AG08396 (cell line): ENCODE measurements around the gene BUB1B.
"Not testable (repeated sequence)": the region's sequence is repeated elsewhere in the genome, so short reads cannot be mapped to it uniquely, and the experiment has no call there.

ENCODE experiments used
- DNase-seq: peaks from one replicate; pipeline ENCODE4 v3.0.0; 2012; ENCODE audit warnings: low spot score, mixed read lengths

BUB1B gene

DNA sequence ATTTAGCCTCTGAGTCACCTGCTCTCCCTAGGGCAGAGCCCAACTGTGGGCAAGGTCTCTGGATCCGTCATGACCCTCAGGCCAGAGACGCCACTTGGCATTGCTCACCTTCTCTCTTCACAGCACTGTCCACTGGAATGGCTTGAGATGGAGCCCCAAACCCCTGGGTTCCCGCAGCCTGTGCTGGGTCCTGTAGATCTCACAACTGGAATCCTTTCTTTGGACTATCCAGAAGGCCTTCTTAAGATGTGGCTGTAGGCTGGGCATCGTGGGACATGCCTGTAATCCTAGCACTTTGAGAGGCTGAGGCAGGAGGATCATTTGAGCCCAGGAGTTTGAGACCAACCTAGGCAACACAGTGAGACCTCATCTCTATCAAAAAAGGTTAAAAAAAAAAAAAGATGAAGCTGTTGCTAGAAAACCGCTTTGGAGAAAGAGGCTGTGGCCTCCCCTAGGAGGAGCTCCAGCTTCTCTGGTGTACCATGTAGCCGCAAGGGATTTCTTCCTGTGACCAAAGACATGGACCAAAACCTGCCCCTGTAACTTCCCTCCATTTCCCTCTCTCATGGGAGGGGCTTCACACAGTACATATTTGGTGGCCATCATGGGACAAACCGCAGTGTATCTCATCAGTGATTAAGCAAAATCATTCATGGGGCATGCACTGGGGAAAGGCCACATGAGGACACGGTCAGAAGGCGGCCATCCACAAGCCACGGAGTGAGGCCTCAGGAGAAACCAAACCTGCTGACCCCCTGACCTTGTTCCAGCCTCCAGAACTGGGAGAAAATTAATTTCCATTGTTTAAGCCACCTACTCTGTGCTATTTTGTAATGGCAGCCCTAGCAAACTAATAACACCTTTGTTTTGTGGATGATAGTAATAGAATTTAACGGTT is 23.3 kb upstream of the BUB1B start:
- no peak for DNase-seq

- not testable (repeated sequence) for DNase-seq
These were observed 22.7 kb upstream of the BUB1B start for GRCh38 chr15:40138201-40138570.

- no peak for DNase-seq
These were observed 18.4 kb upstream of the BUB1B start for GRCh38 chr15:40142428-40142827.

GRCh38 chr15:40146037-40146436 is 14.8 kb upstream of the BUB1B start:
- DNase-seq: peak; percentile 34

DNA sequence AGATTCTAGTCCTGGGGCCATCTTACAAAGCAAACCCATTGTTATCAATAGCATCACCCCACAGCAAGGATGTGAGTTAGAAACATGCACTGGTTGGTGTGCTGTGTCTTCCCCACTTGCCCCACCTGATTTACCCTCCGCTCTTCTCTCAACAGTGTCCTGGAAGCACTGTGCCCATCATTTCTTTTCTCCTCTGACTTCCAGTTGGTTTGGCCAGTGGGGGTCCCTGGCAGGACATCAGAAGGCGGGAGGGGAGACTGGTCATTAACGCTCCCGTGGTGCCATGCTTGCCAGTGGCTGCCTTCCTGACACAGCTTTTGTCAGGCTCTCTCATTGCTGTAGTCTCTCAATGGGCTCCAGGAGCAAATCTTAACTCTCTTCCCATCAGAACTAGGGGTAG is 11.5 kb upstream of the BUB1B start:
- DNase-seq: no peak

DNA sequence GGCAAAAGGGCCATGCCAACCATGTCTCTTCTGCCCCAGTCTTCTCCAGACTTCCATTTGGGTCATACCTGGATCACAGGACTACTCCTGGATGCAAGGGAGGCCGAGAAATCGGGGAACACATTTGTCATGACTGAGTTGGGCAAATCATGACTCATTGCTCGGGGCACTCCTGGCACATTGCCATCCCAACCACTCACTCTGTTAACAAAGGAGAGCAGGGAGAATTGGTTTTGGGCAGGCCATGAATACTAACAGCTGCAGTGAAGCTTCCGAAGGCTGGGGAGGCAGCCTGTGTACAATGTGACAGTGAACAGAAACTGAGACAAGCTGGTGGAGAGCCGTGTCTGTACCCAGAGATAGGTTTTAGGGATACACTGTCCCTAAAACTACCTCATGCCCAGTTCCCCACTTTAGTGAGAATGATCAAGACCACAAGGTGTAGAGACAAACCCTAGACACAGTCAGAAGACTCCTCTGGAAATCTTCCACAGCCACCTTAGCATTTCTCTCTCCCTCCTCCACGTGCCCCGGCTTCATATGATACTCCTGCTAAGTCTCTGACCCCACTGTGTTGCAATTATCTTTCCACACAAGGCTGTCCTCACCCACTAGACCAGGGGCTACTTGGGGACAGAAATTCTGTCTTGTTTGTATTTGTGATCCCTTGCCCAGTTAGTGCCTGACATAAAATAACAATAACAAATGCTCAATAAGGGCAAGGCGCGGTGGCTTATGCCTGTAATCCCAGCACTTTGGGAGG is 10.5 kb upstream of the BUB1B start:
- DNase-seq: peak; percentile 21

- no peak for DNase-seq
These were observed 9.4 kb upstream of the BUB1B start for GRCh38 chr15:40151499-40151898.

GRCh38 chr15:40151991-40152390 is 8.9 kb upstream of the BUB1B start:
- DNase-seq: no peak

DNA sequence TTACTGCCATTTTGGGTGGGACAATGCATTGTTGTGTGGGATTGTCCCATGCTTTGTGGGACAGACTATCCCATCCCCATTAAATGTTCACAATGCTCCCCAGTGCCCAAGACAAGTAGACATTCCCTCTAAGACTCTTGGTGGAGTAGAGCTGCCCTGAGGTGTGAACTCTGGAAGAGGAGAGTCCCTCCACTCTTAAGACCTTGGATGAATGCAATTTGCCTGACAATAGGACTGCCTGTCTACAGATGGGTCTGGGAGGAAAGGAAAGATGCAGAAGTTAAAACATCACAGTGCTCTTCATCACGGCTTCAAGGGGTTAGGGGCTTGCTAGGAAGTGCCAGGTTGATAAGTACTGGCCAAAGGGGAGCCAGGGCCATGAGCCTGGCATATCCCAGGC is 6.0 kb upstream of the BUB1B start:
- not testable (repeated sequence) for DNase-seq

DNA sequence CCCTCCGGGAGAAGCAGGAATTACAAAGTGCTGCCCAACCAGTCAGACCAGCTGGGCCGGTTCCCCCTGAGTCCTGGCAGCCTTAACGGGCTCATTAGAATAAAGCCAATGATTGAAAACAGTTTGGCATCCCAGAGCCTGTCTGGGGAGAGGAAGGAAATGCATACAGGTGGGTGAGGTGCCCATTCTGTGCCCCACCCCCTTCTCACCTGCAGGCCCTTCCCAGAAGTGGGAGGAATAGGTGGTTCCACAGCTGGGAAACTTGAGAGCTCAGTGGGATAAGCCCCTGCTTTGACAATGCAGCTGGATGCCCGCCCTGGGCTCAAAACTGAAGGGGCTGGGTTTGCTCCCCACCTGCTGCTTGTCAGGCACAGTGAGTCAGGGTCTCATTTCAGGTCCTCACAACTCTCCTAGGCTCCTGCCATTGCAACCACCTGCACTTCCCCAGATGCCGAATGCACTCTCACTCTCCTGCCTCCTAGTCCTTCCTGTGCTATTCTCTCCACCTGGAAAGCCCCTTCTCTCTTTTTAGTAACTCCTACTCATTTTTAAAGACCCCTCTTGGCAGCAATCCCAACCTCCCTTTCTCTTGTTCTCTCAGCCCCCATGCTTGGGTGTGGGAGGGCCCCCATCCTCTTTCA is 5.5 kb upstream of the BUB1B start:
- DNase-seq: no peak

DNA sequence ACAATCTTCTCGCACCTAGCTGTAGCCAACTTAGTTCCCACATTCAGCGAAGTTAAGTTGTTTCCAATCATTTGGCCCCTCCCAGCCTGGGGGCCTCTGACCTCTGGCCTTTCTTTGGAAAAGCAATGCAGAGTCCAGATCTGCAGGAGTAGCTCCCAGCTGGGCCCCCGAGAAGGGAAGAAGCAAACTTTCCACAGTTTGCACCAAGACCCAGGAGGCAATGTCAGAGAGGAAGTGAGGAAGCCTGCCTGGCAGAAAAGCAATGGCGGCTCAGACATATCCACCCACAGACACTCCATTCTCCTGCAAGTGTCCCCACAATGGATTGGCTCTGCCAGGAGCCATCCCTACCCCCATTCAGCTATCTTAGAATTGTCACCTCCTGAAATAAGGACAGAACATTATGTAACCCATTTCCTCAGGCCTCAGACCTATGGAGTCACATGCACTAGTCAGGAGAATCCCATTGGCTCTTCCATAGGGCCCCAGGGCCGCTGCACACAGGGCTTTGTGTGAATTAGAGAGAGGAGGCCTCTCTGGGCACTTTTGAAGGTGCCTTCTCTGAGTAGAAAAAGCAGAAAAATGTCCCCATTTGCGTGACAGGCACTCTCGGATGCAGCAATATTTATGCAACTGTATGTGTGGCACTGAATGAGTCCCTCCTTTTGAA is 3.0 kb upstream of the BUB1B start:
- DNase-seq: no peak

DNA sequence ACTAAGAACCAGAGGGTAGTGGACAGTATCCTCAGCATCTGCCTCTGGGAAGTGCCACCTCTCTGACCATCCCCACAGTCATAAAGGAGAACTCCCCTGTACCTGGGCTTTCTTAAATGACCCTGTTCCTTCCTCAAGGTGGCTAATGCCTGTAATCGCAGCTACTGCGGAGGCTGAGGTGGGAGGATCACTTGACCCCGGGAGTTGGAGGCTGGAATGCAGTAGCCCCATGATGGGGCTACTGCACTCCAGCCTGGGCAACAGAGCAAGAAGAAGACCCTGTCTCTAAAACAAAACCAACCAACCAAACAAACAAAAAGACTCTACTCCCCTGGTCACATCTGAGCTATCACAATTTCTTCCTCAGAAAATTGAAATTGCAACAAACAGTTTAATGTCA is 848 bp upstream of the BUB1B start:
- DNase-seq: no peak

DNA sequence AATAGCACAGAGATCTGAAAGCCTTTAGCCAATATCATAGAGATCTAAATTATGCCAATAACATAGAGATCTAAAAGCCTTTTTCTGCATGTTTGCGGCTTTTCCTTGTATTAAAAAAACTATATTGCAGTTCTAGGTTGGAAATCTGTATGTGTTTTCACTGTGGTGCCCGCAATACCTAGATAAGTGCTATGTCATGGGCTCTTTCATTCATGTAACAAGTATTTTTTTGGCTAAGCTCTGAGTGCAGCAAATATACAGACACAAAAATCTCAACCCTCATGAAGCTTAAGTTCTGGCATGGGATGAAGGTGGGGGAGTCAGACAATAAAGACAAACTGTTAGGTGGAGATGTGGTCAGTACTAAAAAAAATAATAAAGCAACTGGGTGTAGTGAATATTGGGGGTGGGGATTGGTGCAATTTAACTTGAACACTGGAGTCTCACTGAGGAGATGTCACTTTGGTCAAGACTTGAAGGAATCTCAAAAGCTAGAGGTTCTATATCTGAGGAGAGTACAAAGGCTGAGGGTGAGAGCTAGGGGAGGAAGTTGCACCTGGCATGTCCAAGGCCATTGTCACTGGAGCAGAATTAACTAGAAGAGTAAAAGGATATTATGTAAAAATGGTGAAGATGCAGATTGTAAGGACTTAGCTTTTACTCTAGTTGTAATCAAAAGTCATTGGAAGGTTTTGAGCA is 973 bp downstream of the BUB1B start:
- DNase-seq: no peak

DNA sequence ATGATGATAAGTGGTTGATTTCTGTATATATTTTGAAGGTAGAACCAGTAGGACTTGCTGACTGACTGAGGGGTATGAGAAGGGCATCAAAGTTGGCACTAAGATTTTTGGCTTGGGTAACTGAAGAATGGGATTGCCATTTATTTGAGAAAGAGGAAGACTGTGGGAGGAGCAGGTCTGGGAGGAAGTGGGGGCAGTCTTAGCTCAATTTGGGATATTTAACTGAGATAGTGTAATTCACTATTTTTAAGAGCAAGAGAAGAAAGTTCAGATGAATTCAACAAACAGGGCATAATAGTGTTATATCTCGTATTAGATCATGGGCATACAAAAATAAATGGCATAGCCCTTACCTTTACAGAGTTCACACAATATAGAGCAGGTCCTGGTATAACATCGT is 1.7 kb downstream of the BUB1B start:
- no peak for DNase-seq

GRCh38 chr15:40163657-40164416 is 3.0 kb downstream of the BUB1B start:
- no peak for DNase-seq

GRCh38 chr15:40167374-40167773 is 6.5 kb downstream of the BUB1B start:
- DNase-seq: not testable (repeated sequence)

GRCh38 chr15:40175160-40175559 is 14.3 kb downstream of the BUB1B start:
- no peak for DNase-seq

DNA sequence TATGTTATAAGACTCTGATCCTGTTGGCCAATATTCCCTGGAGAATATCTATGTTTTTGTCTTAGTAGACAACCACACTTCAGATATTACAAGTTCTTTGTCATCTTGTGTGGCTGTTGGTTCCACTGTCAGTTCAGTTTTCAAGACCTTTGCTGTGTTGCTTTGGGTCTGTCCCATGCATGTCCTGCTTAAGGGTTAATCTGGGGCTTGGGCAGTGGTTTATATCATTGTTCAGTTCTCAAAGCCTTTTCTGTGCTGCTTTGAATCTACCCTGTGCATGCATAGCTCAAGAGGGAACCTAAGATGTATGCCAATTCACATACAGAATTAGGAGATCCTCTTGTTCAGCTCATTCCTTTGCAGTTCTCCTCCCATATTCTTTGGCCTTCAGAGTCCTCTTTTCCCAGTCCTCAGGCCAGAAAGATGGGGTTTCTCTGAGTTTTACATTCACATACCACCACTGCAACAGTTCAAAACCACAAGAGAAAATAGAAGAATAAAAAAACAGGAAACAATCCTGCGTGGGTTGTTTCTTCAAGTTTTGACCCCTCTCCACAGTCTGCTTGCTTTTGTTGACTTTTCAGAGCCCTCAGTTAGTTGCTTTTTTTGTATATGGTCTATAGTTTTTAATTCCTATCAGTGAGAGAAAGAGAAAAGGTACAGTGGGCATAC is 21.6 kb downstream of the BUB1B start:
- DNase-seq: no peak

- DNase-seq: no peak
These were observed 23.0 kb downstream of the BUB1B start for GRCh38 chr15:40183636-40184463.
